Uterus (tissue), 2 donors: ENCODE results near the gene GJB4.

Experiments used
- CTCF ChIP-seq, 4 experiments: fragments of 200-600 bp in 2 of 4; fragments of 450-650 bp in 2 of 4; sonication (generic) in 2 of 4; IDR thresholded peaks; one replicate each; pipeline ENCODE4 v1.5.1; 2016 to 2019; ENCODE audit warnings: antibody characterized with exemption in 4 of 4, mild to moderate bottlenecking in 2 of 4, moderate library complexity in 1 of 4
- POLR2A ChIP-seq, 2 donors: fragments of 450-650 bp; IDR thresholded peaks; one replicate each; pipeline ENCODE4 v1.6.1; 2016; ENCODE audit warnings: antibody characterized with exemption in 2 of 2, mild to moderate bottlenecking in 1 of 2, moderate library complexity in 1 of 2

GRCh38 chr1:34721241-34721640 is 38.3 kb upstream of the GJB4 start:
- no peak for TF ChIP-seq CTCF (IDR thresholded peaks at IDR 0.05)
- no peak for TF ChIP-seq POLR2A (IDR thresholded peaks at IDR 0.05)
